Endometrial microvascular endothelial cells (primary cell): ENCODE results near the gene NDUFS6. TPM values are rescaled to one million over a fixed set of nuclear protein-coding genes. Genes with fewer than 3 reads are reported as not detected.
"Not testable (repeated sequence)": the region's sequence is repeated elsewhere in the genome, so short reads cannot be mapped to it uniquely, and the experiment has no call there.

Experiments used
- in situ Hi-C: cut with HindIII; loops from 2 replicates; pipeline ENCODE4 v1.10.0; 2017; ENCODE audit warnings: low sequenced_read_pairs, low pct_unique_long_range_greater_than_20kb; ENCODE audit errors: inconsistent ontology term
- total RNA-seq: library from RNA; depleted of rRNA; stranded (reverse); fragments of >200 nt; gene quantifications from one replicate; pipeline ENCODE4 v1.2.3, GENCODE V29; 2015; ENCODE audit errors: inconsistent ontology term

NDUFS6 gene
- total RNA-seq, 1 donor from 2014 or later = 40.0 TPM

GRCh38 chr5:1792842-1793266, 8.4 kb upstream of the NDUFS6 start:
- in situ Hi-C loops = no loop called here

GRCh38 chr5:1793301-1793740, 7.9 kb upstream of the NDUFS6 start:
- in situ Hi-C loops = no loop called here

GRCh38 chr5:1793966-1794900, 7.0 kb upstream of the NDUFS6 start:
- in situ Hi-C loops = no loop called here

GRCh38 chr5:1794901-1795290, 6.3 kb upstream of the NDUFS6 start:
- in situ Hi-C loops = no loop called here

GRCh38 chr5:1795506-1795905, 5.7 kb upstream of the NDUFS6 start:
- in situ Hi-C loops = no loop called here

GRCh38 chr5:1795931-1796330, 5.3 kb upstream of the NDUFS6 start:
- in situ Hi-C loops = no loop called here

- in situ Hi-C loops = no loop called here
Measured at GRCh38 chr5:1796371-1797102, 4.7 kb upstream of the NDUFS6 start.

- in situ Hi-C loops = no loop called here
Measured at GRCh38 chr5:1797103-1797800, 4.0 kb upstream of the NDUFS6 start.

- in situ Hi-C loops = no loop called here
Measured at GRCh38 chr5:1797855-1798254, 3.4 kb upstream of the NDUFS6 start.

- in situ Hi-C loops = not testable (repeated sequence)
Measured at GRCh38 chr5:1798589-1798988, 2.6 kb upstream of the NDUFS6 start.

- in situ Hi-C loops = no loop called here
Measured at GRCh38 chr5:1799110-1799601, 2.1 kb upstream of the NDUFS6 start.

GRCh38 chr5:1799602-1800471, 1.4 kb upstream of the NDUFS6 start, which contains the start of gene MRPL36:
MRPL36 (minus strand) TSS chr5:1799837; CDS start chr5:1798935, 902 bp downstream.
- in situ Hi-C loops = no loop called here

GRCh38 chr5:1800472-1801221, 560 bp upstream of the NDUFS6 start:
- in situ Hi-C loops = no loop called here

- in situ Hi-C loops = no loop called here
Measured at GRCh38 chr5:1801967-1802295, 724 bp downstream of the NDUFS6 start.

- in situ Hi-C loops = no loop called here
Measured at GRCh38 chr5:1803192-1803591, 2.0 kb downstream of the NDUFS6 start.

- in situ Hi-C loops = no loop called here
Measured at GRCh38 chr5:1804001-1804690, 2.9 kb downstream of the NDUFS6 start.

GRCh38 chr5:1805326-1805725, 4.1 kb downstream of the NDUFS6 start:
- in situ Hi-C loops = no loop called here
